H1 (cell line): ENCODE results near the gene FKBP1A. TPM values are rescaled to one million over a fixed set of nuclear protein-coding genes. Genes with fewer than 3 reads are reported as not detected.

Experiments used
- KDM1A ChIP-seq: fragments of 200-600, 300-600 bp; sonication (generic); IDR thresholded peaks from 2 replicates; pipeline ENCODE4 v1.7.1; 2016; ENCODE audit warnings: mild to moderate bottlenecking, low read length, borderline replicate concordance
- MAX ChIP-seq: IDR thresholded peaks from 2 replicates; pipeline ENCODE4 v1.6.1; 2012; ENCODE audit warnings: inconsistent platforms
- TAF7 ChIP-seq: optimal IDR thresholded peaks from 2 replicates; pipeline ENCODE3; 2011; ENCODE audit warnings: low read depth, mild to moderate bottlenecking, inconsistent platforms, low read length, moderate library complexity, borderline replicate concordance
- polyA plus RNA-seq, 7 experiments: library from polyadenylated mRNA; depleted of rRNA in 3 of 7; stranded (reverse) in 5 of 7; unstranded in 2 of 7; fragments of >200 nt in 5 of 7; fragments of 200-250 nt in 2 of 7; gene quantifications; 1 replicate in 5 of 7; 2 replicates in 1 of 7; 4 replicates in 1 of 7; pipeline versions ENCODE4 v1.2.1 to v1.2.3, GENCODE V29; 2011 to 2013; ENCODE audit warnings: missing spikeins in 2 of 7, mixed read lengths in 2 of 7
- total RNA-seq: library from RNA; stranded (reverse); fragmentation: NEBNext Ultra II Directional; extraction: Animal tissue kit (Norgen Biotek cat#: 25700); gene quantifications from 2 replicates; pipeline ENCODE4 v1.2.1, GENCODE V29; 2021

Gene FKBP1A
- total and polyA plus RNA-seq, 2 of the 8 experiments (the other 6 are each of a cell fraction or from before 2014, with no cell fraction given): 250 to 685 TPM

DNA sequence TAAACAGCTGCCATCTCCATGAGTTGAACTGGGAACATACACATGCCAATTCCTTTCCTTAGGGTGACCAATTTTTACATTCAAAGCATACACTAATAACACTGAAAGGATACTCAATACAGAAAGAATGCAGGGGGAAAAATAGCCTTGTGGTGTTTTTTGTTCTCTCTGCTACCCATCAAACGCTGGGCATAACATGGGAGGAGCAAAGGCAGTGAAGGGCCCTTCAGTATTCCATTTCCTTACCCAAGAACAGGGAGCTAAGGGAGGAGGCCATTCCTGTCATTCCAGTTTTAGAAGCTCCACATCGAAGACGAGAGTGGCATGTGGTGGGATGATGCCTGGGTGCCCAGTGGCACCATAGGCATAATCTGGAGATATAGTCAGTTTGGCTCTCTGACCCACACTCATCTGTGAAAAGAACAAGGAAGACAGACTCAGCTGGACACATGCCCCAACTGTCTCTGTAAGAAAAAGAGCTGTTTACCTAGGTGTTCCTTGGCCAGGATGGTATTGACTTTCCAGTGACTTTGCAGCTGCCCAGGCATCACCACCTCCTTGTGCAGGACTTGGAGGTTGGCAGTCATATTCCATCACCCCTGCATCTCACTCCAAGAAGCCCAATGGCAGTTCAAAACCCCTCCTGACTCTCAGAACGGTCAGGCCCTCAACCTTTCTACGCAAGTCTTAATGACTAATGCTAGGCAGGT lies 20.9 kb downstream of the FKBP1A start (continued):
- TF ChIP-seq MAX: no peak
- TF ChIP-seq KDM1A: no peak
- TF ChIP-seq TAF7: no peak
- TF ChIP-seq, all 59 proteins: peak for 0
